NOMO-1 treated with dmso at 0.1 percent for 144 hours (cell line): ENCODE measurements around the gene PTGES2.

Source experiments
- DNase-seq: peaks from one replicate; lab custom pipeline; 2025; ENCODE audit not compliant: unreplicated experiment; lab: John Stamatoyannopoulos, UW

Gene PTGES2

GRCh38 chr9:128106181-128106939 is 21.2 kb downstream of the PTGES2 start:
- DNase-seq, result no peak

DNA sequence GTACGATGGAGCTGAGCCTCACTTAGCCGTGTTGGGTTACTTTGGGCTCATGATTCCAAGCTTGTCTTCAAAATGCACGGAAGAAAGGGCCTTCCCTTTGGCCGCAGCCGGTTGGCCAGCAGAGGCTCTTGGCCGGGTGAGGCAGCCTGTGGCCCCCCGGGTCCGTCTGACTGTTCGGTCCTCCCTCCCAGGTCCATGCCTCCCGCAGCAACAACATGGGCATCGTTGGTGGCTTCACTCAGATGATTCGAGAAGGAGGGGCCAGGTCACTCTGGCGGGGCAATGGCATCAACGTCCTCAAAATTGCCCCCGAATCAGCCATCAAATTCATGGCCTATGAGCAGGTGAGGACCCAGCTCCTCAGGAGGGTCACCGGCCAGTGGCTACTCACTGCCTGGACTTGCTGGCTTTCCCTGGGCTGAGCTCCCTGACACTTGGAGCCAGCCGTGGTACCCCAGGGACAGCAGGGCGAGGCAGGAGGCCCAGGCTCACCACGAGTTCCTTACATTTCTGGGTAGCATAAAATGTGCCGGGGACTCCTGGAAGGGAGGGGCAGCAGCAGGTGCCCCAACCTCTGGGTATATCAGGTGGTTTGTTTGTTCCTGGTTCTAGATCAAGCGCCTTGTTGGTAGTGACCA is 21.9 kb downstream of the PTGES2 start:
- DNase-seq, result no peak

- DNase-seq, result no peak
These were observed 23.3 kb downstream of the PTGES2 start for GRCh38 chr9:128104171-128104618.

DNA sequence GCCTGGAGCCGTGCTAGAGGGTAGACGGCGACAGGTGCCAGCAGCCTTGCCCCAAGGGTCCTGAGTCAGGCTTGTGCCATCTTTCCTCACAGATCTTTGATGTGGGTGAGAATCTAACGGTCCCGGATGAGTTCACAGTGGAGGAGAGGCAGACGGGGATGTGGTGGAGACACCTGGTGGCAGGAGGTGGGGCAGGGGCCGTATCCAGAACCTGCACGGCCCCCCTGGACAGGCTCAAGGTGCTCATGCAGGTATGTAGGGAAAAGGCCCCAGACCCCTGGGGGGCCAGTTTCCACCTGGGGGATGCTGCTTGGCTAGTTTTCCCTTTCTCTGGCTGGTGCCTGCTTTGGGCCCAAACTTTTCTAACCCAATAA is 24.0 kb downstream of the PTGES2 start:
- DNase-seq, result no peak

GRCh38 chr9:128102861-128103588 is 24.5 kb downstream of the PTGES2 start:
- no peak for DNase-seq

- no peak for DNase-seq
These were observed 25.3 kb downstream of the PTGES2 start for GRCh38 chr9:128102196-128102595.

DNA sequence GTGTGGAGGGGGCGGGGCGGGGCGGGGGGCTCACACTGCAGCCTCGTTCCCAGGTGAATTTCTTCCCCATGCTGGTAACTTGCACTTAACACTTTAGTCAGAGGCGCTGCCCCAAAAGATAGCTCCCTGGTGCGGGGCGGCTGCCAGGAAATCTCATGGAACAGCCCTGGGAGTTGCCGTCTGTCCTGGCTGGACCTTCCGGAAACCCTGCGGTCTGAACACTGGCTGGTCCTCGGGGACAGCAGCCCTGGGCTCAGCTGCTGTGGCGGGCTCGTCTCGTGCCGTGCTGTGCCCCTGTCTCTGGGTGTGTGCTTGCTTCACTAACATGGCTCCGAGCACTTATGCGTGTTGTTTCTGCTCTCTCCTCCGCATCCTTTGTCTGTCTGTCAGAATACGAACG is 25.8 kb downstream of the PTGES2 start:
- no peak for DNase-seq

GRCh38 chr9:128101231-128101661 is 26.3 kb downstream of the PTGES2 start:
- DNase-seq, result no peak

DNA sequence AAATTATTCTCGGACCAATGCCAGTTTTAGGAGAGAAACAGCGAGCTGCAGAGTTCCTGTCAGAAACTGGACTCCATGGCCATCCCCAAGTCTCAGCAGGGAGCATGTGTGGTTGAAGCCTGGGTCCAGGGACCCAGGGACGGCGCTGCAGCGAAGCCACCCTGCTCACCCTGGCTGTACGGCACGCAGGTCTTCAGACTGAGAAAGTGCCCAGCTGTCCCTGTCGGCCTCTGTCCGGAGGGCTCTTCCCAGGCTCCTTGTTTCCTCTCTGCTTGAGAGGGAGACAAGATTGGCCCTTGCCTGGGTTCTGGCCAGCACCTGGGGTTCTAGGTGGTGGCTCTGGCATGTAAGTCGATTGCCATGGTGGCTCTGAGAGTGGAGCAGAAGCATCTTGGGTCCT is 26.9 kb downstream of the PTGES2 start:
- DNase-seq, result no peak

- no peak for DNase-seq
These were observed 27.5 kb downstream of the PTGES2 start for GRCh38 chr9:128099932-128100491.

GRCh38 chr9:128099231-128099931 is 28.1 kb downstream of the PTGES2 start:
- DNase-seq, result no peak

DNA sequence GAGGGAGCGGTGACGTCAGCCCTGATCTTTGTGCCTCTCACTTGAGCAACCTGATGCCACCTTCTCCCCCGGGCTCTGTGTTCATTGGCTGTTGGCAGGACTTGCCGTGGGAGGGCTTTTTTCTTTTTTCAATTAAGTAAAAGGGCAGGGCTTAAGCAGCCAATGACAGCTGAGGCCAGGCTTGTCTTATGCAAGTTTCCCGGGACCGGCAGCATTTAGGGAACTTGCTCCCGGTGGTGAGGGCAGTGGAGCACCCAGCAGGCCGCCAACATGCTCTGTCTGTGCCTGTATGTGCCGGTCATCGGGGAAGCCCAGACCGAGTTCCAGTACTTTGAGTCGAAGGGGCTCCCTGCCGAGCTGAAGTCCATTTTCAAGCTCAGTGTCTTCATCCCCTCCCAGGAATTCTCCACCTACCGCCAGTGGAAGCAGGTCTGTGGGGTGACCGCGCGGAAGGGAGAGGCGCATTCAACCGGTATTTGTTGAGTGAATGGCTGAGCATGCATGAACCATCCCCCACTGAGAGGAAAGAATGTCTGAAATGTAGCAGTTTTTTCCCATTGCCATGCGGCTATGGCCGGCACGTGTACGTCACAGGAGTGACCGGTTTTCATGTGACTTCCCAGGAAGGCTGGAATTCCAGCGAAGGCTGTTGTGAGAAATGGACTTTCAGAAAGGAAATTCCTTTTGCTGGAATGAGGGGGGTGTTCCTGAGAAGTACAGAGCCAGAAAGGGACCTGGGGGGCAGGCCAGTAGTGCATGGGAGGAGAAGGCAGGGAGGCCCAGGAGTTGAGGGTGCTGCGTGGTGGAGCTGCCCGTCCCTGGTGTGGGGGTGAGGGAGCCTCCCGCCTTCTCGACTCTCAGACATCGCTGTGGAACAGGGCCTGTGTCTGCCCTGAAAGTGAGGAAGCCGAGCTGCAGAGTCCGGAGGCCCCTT is 29.0 kb downstream of the PTGES2 start:
- DNase-seq, result peak; percentile 90

- no peak for DNase-seq
These were observed 29.8 kb downstream of the PTGES2 start for GRCh38 chr9:128097543-128098296.

- DNase-seq, result no peak
These were observed 30.7 kb downstream of the PTGES2 start for GRCh38 chr9:128096616-128097536.

GRCh38 chr9:128094950-128095544 is 32.5 kb downstream of the PTGES2 start:
- no peak for DNase-seq

DNA sequence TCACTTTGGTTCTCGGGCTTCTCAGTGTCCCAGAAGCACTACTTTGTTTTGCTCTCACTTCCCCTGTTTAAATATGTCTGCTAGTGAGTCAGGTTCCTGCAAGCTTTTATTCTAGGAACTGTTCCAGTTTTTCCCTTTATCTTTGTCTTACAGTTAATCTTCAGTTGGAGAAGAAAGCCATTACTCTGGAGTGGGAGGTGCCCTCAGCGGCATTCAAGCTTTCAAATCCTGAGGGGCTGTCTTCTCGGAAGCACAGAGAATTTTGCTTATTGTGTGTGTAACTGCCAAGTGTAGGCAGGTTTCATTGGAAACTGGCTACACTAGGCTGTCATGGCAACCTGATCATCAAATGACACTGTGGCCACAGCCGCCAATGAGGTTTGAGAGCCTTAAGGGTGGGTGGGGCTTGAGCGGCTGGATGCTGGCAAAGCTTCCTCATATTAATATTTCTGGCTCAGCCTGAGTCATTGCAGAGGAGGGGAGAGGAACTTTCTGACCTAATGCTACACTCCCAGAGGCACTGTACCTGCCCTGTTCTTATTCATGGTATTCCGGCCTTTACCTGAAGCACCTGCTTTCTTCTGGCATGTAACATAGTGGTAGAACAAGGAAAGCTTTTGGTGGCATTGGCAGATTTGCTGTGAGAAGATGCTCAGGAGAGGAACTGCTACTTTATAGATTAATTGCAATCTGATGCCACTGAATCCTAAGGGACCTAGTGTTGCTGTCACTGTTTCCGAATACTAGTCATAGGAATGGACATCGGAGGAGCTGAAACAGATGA is 33.2 kb downstream of the PTGES2 start:
- DNase-seq, result peak; percentile 89

- DNase-seq, result no peak
These were observed 34.5 kb downstream of the PTGES2 start for GRCh38 chr9:128093011-128093410.
